Ureter (tissue), 1 donor: Measurements from ENCODE around the gene METTL1. TPM values are rescaled to one million over a fixed set of nuclear protein-coding genes. Genes with fewer than 3 reads are reported as not detected.

Experiments used
- DNase-seq: peaks from one replicate; pipeline ENCODE4 v3.0.0-alpha.2; 2020; ENCODE audit warnings: low spot score
- total RNA-seq: library from RNA; stranded (reverse); gene quantifications from one replicate; pipeline ENCODE4 v1.2.4, GENCODE V29; 2023
- donor health status: DM: yes; HTN: yes; CAD: no.

The METTL1 gene
- total RNA-seq, 1 donor from 2014 or later = 50.1 TPM

DNA sequence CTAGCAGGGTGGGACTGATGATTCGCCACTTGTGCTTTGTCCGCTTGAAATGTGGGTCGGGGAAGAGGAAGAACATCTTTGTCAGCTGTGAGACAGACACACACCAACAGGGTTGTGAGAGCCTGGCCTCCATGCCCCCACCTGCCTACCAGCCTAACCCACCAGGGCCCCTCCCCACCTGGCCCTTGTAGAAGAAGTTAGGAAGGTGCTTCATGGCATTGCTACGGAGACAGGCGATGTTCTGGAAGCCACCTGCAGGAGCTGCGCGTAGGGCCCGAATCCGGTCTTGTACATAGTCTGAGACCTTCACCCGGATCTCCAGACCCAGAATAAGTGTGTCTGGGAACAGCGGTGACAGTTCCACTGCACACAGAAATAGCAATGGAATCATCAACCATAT is 2.3 kb downstream of the METTL1 start:
- DNase-seq = no peak

DNA sequence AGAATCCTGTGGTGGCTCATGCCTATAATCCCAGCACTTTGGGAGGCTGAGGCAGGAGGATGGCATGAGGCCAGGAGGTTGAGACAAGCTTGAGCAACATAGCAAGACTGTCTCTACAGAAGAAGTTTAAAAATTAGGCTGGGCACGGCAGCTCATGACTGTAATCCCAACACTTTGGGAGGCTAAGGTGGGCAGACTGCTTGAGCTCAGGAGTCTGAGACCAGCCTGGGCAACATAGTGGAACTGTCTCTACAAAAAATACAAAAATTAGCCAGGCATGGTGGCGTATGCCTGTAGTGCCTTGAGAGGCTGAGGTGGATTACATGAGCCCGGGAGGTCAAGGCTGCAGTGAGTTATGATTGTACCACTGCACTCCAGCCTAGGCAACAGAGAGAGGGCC is 4.0 kb downstream of the METTL1 start:
- no peak for DNase-seq

DNA sequence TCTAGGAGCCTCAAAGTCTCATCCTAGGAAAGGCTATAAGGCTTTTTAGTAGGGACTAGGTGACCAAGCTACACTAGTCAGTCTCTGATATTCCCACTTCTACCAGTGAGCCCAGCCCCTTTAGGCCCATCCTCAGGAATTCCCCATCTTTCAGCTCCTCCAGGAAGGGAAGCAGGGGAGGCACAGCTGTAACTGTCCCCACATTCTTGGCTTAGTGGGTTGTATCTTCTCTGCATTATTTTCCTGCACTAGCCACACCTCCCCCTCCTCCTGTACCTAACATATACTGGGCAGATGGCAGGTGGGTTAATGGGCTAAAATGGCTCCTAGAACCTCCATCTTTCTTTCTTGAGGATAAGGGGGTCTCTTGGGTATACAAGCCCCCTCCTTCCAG is 4.6 kb downstream of the METTL1 start:
- DNase-seq = no peak

DNA sequence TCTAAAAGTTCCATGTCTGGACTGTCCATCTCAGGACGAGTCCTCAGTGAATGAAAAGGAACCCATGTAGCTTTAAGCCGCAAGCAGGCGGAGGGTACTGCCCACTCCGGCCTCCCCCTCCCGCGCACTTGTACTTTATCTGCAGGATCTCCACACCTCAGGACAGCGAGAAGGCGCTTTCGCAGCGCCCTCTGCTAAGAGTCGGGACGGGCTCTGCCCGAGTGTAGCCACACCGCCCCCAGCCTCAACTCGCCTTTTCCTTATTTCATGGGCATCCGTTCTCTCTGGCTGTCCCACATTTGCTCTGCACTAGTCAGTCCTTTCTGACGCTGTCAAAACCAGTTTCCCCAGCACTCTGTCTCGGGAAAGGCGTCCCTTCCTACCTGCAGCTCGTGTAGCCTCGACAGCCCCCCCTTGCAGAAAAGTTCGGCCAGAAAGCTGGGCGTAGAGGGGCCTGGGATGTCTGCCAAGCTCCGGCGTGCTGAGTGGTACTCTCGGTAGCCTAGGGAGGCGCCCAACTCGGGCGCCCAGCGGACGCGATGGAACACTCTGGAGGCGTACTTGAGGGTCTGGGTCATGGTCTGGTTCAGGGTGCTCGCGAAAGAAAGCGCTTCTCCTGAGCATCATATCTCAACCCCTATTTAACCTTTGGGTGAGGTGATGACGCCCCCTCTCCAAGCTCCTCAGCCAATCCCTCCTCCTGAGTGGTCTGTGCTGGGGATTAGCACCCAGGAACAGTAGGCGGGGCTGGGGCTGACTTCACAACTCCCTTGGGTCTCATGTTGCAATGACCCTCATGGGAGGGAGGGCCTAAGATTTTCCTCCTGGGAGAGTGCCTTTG is 5.2 kb downstream of the METTL1 start, which contains the start of gene CYP27B1:
TSS of gene CYP27B1 (minus strand) at position 615 of the 841 bp plus-strand sequence. CDS start at position 578, 37 bp downstream.
- DNase-seq = no peak

DNA sequence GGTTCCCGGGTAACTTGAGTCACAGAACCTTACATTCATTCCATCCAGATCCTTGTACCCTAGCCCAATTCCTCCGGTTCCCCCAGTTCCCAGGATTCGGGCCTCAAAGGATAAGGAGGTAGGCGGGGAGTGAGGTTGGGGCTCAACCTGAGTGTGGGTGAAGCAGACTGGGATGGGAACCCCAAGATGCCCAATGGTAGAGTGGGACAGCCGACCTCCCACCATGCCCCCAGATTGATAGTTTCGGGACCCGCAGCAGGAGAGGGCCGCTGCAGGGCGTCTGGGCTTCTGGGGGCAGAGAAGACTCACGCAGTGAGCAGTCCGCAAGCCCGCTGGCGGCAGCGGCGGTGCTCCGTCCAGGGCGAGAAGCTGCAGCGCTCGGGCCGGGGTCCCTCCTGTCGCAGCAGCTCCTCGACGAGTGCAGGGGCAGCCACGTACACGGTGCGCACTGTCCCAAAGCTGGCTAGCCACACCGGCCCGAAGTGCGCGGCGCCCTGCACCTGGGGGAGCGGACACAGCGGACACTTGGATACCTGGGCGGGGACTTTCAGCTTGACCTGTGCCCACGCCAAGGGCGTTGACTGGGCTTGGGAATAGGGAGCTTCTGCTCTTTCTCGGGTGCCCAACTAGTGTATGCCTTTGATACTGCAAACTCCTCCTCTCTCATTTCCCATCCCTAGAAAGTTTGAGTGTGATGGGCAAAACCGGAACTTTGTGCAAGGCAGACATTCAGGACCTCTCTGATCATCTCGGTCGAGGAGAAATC is 6.0 kb downstream of the METTL1 start:
- DNase-seq = no peak

DNA sequence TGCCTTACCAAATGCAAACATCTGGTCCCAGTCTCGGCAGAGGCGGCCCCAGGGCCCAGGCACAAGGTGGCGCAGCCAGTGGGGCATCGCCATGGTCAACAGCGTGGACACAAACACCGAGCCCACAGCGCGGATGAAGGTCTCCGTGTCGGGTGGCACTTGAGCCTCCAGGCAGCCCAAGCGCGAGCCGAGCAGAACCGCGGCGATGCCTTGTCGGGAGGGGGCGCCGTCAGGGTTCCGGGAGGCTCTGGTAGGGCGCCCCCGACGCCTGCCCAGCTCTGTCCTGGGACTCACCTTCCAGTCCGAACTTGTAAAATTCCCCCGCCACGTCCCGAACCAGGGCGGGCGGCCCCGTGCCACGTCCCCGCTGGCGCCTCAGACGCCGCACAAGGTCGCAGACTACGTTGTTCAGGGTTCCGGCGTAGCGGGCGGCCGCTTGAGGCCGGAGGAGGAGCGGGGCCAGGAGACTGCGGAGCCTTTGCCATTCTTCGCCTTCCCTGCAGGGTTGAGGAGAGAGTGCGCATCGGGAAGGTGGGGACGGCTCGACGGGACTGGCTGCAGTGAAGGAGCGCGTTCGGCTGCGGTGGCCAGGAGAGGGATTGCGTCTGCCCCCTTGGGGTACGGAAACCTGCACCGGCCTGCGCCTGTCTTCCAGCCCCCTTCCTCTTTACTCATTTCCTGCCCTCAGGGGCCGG is 6.8 kb downstream of the METTL1 start:
- DNase-seq = no peak

DNA sequence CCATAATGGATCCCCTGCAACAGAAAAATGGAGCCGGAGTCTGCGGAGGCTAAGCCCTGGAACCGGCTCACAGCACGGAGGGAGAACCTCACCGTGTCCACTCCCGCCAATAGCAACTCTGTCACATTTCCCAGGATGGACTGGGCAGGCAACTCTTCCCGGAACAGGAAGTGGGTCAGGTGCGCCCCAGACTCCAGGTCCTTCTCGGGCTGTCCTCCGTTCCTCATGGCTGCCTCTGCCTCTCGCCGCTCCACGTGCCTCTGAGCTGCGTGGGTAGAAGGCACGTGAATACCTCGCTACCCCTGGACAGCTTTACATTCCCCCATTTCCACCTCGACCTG is 7.3 kb downstream of the METTL1 start:
- no peak for DNase-seq

DNA sequence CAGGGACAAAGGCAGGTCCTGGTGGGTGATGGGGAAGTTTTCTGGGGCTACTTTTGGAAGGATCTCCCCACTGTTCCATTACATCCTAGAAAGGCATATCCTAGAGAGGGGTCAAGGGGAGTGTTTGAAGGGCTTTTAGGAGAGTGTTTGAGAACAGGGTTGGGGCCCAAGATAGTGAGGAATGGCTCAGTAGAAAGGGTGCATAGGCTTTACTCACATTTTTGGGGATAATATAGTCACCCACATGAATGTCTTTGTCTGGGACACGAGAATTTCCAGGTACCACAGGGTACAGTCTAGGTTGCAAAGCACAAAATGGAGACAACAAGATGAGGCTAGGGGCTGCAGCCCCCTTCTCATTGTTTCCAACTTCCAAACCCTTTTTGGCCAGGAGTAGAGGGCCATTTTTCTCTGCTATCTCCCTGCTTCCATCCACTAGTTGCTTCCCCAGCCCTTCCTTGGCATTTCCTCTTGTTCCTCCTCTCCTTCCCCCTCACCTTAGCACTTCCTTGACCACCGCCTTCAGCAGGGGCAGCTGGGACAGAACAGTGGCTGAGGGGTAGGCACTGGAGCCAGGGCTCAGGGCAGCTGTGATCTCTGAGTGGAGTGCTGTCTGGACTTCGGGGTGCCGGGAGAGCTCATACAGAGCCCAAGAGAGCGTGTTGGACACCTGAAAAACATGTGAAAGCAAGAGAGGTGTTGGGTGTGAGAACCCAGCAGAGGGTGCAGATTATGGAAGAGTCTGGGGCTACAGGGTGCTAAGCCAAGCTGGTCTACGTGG is 7.8 kb downstream of the METTL1 start:
- DNase-seq = no peak

DNA sequence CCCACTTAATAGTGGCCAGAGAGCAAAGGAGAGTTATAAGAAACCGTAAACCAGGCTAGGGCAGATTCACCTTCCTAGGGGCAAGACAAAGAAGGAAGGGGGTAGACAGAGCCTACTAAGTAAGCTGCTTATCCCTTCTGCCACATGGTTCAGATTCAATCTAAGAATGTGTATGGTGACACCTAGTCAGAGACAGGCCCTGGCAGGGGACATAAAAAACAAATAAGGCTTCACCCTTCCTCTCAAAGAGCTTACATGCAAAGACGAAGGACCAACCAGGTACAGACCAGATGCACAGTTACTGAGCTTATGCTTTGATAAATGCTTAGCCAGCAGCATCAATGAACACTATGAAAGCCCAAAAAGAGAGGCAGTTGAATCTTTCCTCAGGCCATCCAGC is 9.4 kb downstream of the METTL1 start:
- DNase-seq = no peak

DNA sequence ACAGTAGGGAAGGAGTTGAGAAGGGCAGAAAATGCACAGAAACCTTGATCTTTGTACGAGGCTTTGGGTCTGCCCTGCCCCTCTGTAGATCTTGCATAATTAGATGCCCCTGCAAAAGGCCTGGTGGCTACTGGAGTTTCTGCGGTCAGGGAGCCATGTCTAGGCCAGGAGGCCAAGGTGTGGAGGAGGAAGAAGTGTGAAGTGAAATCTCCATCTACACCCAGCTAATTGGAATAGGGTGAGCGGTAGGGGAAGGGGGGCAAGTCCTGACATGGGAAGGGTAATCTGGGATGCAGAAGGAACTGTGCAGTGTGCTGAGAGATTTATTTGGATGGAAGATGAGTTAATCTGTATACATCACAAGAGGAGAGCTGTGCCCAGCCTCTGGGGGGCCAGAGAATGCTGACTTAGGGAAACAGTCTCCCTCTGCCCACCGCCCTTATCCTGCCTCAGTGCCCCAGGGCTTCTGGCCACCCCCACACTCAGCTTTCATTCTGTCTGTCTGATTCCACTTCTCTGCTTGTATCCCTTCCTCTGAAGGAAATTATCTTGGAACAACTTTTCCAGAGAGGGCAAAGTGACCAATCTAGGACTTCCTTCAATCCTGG is 10.4 kb downstream of the METTL1 start:
- DNase-seq = no peak

DNA sequence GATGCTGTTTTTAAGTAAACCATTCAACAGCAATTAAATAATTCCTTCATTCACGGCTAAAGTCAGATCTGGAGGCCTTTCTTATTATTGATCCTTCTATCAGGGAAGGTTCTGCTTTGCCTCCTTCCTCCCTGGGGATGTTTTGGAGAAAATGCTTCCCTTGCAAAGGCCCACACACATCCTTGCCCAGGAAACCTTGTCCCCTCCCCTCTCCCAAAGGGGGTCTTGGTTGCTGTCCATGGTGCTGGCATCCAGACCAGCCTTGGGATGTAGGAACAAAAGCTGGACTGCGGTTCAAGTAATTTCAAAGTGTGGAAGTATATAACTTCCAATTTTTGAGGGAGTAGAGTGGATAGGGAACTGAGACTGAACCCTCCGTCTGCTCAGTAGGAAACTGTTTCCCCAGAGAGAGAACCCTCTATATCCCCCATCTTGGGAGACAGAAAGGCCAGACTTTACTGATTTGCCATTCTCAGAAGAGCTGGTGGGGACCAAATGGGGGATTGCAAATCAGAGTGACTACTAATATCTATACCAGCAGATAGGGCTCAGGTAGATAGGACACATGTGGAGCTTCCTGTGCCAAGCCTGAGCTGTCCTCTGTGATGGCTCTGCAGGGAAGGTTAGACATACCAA is 11.4 kb downstream of the METTL1 start:
- DNase-seq = no peak

DNA sequence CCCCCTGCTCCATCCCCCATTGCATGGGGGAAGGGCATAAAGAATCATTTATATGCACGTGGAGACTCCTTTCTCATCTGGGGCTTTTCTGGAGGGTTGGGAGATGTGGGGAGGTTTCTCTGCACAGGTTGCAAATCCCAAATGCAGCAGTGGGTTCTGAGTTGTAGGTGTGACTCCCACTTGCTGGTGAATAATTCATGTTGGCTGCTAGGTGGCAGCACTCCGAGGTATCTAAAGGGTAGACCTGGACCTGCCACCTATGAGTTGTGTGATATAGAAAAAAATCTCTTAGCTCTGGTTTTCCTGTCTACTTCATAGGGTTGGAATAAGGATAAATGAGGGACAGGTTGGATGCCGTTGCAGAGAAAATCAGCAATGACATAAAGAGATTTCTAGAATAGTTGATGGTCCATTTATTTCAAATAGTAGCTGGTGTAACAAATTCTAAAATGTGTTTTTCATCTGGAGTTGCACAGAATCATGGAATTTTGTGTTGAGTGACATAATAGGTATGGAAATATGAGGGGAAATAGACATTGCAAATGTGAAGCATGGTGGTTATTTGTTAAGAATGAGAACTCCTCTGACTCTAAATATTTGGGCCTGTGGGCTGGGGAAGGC is 12.4 kb downstream of the METTL1 start:
- DNase-seq = no peak

DNA sequence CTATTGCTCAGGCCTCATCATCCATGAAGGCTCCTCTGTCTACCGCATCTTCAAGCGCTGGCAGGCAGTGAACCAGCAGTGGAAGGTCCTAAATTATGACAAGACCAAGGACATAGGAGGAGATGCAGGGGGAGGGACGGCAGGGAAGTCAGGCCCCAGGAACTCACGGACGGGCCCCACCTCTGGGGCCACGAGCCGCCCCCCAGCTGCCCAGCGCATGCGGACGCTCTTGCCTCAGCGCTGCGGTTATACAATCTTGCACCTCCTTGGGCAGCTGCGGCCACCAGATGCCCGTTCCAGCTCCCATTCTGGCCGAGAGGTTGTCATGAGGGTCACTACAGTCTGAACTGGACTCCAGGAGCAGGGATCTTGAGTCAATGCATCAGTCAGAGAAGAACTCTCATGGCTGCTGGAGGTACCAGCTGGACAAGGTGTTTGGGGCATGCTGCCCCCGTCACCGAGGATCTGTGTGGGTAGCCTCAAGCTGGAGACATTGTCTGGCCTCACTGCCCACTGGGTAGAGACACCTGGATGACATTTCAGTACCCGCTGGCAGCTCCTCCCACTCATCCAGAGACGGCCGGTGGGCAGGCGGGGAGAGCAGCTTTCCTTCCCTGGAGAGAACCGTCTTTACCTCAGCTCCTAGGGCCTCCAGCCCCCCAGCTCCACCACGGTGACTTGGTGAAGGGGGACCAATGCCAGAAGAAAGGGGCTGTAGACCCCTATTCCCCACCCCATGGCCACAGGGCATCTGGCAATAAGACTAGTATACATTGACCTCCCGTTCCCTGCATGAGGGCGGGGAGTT is 13.1 kb downstream of the METTL1 start:
- no peak for DNase-seq

DNA sequence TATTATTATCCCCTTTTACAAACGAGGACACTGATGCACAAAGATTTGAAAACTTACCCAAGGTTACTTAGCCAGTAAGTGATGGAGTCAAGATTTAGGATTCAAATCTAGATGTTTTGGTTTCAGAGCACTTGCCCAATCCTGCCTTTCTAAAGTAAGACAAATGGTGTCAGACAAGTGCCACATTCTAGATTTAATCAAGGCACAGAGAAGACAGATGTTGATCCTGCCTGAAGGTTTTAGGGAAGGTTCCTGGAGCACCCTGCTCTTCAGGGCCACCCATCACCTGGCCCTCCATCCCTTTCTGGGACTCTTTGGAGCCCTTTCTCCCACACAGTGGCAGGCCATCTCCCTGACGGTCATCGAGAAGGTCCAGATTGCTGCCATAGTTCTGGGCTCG is 14.1 kb downstream of the METTL1 start:
- DNase-seq = no peak

DNA sequence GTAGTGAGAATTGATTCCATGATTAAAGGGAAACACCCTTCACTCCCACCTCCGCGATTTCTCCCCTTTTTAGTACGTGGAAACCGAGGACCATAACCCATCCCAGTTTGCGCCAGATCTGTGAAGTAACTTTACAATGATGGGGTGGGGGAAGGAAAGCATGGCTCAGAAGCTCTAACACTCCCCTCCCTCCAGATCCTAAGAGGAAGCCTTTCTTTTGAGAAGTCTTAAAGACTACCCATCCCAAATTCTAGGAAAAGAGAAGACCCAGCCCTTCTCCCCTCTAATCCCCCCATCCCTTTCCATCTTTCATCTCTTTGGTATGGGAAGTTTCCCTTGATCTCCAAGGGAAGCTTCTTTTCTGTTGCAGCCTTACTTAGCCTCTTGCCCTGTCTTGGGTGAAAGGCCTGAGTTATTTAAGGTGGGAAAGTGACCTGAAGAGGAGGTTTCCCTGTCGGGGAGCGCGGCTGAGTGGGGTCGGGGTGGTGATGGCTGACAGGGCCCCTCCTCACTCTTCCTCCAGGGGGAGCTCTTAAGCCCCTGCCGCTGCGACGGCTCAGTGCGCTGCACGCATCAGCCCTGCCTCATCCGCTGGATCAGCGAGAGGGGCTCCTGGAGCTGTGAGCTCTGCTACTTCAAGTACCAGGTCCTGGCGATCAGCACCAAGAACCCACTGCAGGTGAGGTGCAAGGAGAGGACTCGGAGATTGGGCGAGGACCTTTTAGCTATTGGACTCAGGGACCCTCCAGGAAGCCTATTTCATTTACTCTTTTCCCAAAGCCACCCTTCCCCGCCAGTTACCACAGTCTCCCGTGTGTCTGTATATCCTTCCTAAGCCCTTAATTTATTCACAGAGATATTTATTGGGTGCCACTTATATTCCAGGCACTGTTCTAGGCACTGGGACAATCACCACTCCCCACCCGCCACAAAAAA is 15.2 kb downstream of the METTL1 start:
- no peak for DNase-seq

DNA sequence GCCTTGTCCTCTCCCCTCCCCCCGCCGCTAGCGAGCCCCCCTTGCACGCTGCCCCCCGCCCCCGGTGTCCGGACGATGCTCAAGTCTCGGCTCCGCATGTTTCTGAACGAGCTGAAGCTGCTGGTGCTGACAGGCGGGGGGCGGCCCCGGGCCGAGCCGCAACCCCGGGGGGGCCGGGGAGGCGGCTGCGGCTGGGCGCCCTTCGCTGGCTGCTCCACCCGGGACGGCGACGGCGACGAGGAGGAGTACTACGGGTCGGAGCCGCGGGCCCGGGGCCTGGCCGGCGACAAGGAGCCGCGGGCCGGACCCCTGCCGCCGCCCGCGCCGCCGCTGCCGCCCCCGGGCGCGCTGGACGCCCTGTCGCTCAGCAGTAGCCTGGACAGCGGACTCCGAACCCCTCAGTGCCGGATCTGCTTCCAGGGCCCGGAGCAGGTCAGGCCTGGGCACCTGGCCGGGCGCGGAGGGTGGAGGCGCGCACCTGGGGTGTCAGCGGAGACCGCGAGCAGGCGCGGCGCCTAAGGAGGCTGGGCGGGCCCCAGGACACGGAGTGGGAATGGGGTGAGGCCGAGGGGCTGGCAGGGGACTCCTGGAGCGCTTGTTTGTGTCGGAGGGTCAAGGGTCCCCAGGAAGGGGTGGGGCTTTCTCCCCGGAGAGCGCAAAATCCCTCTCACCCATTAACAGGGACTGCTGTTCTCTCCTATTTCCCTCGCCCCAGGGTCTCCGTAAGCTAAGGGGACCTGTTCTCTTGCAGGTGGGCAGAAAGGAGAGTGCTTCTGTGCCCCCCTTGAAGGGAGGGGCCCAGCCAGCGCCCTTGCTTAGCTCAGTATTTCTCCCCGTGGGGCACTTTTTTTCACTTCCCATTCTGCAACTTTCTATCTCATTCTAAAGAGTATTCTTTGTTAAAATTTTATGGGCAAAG is 16.2 kb downstream of the METTL1 start:
- DNase-seq = no peak

DNA sequence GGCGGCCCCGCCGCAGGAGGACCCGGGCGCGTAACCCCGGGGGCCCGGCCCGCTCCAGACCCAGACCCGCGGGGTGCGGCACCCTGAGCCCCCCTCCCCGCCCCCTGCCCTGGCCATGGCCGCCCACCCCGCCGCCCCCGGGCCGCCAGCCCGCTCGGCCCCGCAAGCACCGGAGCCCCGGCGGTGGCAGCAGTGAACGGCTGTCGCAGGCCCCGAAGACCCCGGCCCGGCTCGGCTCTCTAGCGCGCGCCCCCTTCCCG is 16.8 kb downstream of the METTL1 start:
- no peak for DNase-seq
